Fibroblast of lung (primary cell): ENCODE results near the gene TMEM187.

Experiments
- EZH2 ChIP-seq: IDR thresholded peaks from 2 replicates; pipeline ENCODE4 v1.5.1; 2012; ENCODE audit warnings: low read length, control low read depth, mild to moderate bottlenecking; ENCODE audit errors: missing control alignments
- TF ChIP-seq, protein P1 (sequence below), 2 donors: IDR thresholded peaks in 1 of 2; conservative IDR thresholded peaks in 1 of 2; 1 replicate in 1 of 2; 2 replicates in 1 of 2; pipeline ENCODE4 v1.5.1; 2011 to 2012; ENCODE audit warnings: low read length in 2 of 2, control low read depth in 1 of 2, inconsistent platforms in 1 of 2, low read depth in 1 of 2, mild to moderate bottlenecking in 1 of 2

DNA sequence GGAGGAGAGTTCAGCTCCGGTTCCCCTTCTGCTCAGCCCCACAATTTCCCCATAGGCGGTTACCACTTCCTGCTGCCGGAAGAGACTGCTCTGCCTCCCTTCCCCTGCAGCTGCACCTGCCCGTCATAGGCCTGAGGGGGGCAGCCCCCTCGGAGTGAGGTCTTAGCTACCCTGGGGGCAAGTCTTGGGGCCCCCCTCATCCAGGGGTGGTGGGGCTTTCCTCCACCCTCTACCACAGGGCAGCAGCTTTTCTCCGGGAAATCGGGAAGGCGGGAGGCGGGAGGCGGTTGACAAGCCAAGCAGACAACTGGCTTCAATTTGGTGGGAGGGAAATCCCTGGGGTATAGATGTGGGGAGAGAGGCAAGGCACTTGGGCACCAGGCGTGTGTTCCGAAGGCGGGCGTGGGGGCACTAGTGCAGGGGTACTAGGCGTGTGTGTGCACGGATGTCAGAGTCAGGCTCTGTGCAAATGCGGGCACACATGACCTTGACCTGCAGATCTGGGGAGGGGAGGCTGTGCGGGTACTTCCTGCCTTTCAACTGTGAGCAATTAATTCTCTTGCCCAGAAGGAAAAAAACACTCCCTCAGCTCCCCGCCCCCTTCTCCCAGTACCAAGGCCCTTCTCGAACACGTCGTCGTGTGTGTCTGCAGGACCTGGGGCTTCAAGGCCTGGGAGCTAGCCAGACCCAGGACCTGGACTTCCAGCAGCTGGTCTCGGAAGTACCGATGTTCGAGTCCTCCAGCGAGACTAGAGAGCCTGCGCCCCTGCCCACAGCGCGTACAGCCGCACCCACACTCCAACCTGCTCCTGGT lies 45.5 kb upstream of the TMEM187 start:
- TF ChIP-seq, protein P1, sequence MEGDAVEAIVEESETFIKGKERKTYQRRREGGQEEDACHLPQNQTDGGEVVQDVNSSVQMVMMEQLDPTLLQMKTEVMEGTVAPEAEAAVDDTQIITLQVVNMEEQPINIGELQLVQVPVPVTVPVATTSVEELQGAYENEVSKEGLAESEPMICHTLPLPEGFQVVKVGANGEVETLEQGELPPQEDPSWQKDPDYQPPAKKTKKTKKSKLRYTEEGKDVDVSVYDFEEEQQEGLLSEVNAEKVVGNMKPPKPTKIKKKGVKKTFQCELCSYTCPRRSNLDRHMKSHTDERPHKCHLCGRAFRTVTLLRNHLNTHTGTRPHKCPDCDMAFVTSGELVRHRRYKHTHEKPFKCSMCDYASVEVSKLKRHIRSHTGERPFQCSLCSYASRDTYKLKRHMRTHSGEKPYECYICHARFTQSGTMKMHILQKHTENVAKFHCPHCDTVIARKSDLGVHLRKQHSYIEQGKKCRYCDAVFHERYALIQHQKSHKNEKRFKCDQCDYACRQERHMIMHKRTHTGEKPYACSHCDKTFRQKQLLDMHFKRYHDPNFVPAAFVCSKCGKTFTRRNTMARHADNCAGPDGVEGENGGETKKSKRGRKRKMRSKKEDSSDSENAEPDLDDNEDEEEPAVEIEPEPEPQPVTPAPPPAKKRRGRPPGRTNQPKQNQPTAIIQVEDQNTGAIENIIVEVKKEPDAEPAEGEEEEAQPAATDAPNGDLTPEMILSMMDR (conservative IDR thresholded peaks at IDR 0.05 in 1 of 2, IDR thresholded peaks at IDR 0.05 in 1 of 2; ENCODE audit: low read depth in 1 of 2, low read length in 2 of 2): no peak
- TF ChIP-seq EZH2: no peak
